GM23338 (cell line): ENCODE results near the gene NEXMIF.

Experiments used
- CREB1 ChIP-seq: fragments of 250-450 bp; sonication (Bioruptor Pico); IDR thresholded peaks from 2 replicates; pipeline ENCODE4 v1.5.0; 2020; ENCODE audit warnings: low read depth, mild to moderate bottlenecking, moderate library complexity
- CTCF ChIP-seq, 2 experiments: fragments of 200-600 bp in 1 of 2; sonication (generic) in 1 of 2; conservative IDR thresholded peaks; 2 replicates each; pipeline versions ENCODE4 v1.5.1 to v1.6.1; 2016 to 2017; ENCODE audit warnings: antibody characterized with exemption in 2 of 2, low read depth in 2 of 2, mild to moderate bottlenecking in 2 of 2, moderate library complexity in 1 of 2
- ETS1 ChIP-seq: IDR thresholded peaks from 2 replicates; pipeline ENCODE4 v1.6.1; 2016; ENCODE audit warnings: antibody characterized with exemption
- EZH2 ChIP-seq: fragments of 200-600 bp; sonication (generic); IDR thresholded peaks from one replicate; pipeline ENCODE4 v1.8.0; 2017; ENCODE audit warnings: antibody characterized with exemption, mild to moderate bottlenecking, low read depth; ENCODE audit not compliant: unreplicated experiment
- EZH2phosphoT487 ChIP-seq: fragments of 200-600 bp; sonication (generic); IDR thresholded peaks from one replicate; pipeline ENCODE4 v1.8.1; 2018; ENCODE audit warnings: antibody characterized with exemption; ENCODE audit not compliant: unreplicated experiment
- JUNB ChIP-seq: IDR thresholded peaks from one replicate; pipeline ENCODE4 v1.6.1; 2016; ENCODE audit warnings: antibody characterized with exemption; ENCODE audit not compliant: unreplicated experiment
- NANOG ChIP-seq: IDR thresholded peaks from 2 replicates; pipeline ENCODE4 v1.6.1; 2016; ENCODE audit warnings: antibody characterized with exemption, borderline replicate concordance
- POLR2AphosphoS5 ChIP-seq: IDR thresholded peaks from 2 replicates; pipeline ENCODE4 v1.6.1; 2016; ENCODE audit warnings: antibody characterized with exemption, low read depth
- REST ChIP-seq: IDR thresholded peaks from one replicate; pipeline ENCODE4 v1.6.1; 2018; ENCODE audit warnings: antibody characterized with exemption; ENCODE audit not compliant: unreplicated experiment
- STAT1 ChIP-seq: IDR thresholded peaks from one replicate; pipeline ENCODE4 v1.6.1; 2016; ENCODE audit warnings: antibody characterized with exemption; ENCODE audit not compliant: unreplicated experiment

GRCh38 chrX:74736450-74736849, 188.8 kb downstream of the NEXMIF start:
- TF ChIP-seq CTCF (conservative IDR thresholded peaks at IDR 0.05; ENCODE audit: low read depth in 2 of 2) (no peak), EZH2phosphoT487 (no peak), EZH2 (no peak), POLR2AphosphoS5 (no peak), JUNB (no peak), ETS1 (no peak), CREB1 (CRISPR knock-in tag) (no peak), NANOG (no peak), REST (no peak), STAT1 (no peak)
